Uterus (tissue), 2 donors: ENCODE results near the gene SEMA3B.

Experiments
- POLR2A ChIP-seq, 2 donors: fragments of 450-650 bp; IDR thresholded peaks; one replicate each; pipeline ENCODE4 v1.6.1; 2016; ENCODE audit warnings: antibody characterized with exemption in 2 of 2, mild to moderate bottlenecking in 1 of 2, moderate library complexity in 1 of 2
- TF ChIP-seq, protein P1 (sequence below), 4 experiments: fragments of 200-600 bp in 2 of 4; fragments of 450-650 bp in 2 of 4; sonication (generic) in 2 of 4; IDR thresholded peaks; one replicate each; pipeline ENCODE4 v1.5.1; 2016 to 2019; ENCODE audit warnings: antibody characterized with exemption in 4 of 4, mild to moderate bottlenecking in 2 of 4, moderate library complexity in 1 of 4

DNA sequence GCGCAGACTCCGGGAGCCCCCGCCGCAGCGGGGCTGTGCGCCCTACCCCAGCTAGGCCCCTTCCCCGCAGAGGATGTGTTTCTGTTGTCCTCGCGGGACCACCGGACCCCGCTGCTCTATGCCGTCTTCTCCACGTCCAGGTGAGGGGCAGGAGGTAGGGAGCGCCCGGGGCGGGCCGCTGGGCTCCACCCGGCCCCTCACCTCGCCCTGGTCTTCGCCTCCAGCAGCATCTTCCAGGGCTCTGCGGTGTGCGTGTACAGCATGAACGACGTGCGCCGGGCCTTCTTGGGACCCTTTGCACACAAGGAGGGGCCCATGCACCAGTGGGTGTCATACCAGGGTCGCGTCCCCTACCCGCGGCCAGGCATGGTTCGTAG lies 4.7 kb downstream of the SEMA3B start:
- TF ChIP-seq, protein P1, sequence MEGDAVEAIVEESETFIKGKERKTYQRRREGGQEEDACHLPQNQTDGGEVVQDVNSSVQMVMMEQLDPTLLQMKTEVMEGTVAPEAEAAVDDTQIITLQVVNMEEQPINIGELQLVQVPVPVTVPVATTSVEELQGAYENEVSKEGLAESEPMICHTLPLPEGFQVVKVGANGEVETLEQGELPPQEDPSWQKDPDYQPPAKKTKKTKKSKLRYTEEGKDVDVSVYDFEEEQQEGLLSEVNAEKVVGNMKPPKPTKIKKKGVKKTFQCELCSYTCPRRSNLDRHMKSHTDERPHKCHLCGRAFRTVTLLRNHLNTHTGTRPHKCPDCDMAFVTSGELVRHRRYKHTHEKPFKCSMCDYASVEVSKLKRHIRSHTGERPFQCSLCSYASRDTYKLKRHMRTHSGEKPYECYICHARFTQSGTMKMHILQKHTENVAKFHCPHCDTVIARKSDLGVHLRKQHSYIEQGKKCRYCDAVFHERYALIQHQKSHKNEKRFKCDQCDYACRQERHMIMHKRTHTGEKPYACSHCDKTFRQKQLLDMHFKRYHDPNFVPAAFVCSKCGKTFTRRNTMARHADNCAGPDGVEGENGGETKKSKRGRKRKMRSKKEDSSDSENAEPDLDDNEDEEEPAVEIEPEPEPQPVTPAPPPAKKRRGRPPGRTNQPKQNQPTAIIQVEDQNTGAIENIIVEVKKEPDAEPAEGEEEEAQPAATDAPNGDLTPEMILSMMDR (IDR thresholded peaks at IDR 0.05) = no peak
- no peak for TF ChIP-seq POLR2A (IDR thresholded peaks at IDR 0.05)
